ENCODE data around the gene GCN1.
"Not testable (repeated sequence)": the region's sequence is repeated elsewhere in the genome, so short reads cannot be mapped to it uniquely, and the experiment has no call there.

Gene GCN1

GRCh38 chr12:120207227-120207626 is 12.7 kb upstream of the GCN1 start:
- Histone ChIP-seq H3K4me1 (ENCODE audit: control insufficient read depth in 1 of 2, insufficient read depth in 2 of 2, low read length in 2 of 2) (no peaks in the 10 kb centered on the region), H3K27ac (ENCODE audit: low read length) (no peak overlapping the region), H3K9me3 (ENCODE audit: control insufficient read depth in 1 of 2, low read length in 2 of 2) (no peaks in the 10 kb centered on the region), H3K27me3 (ENCODE audit: low read depth, low read length) (no peaks in the 10 kb centered on the region), H3K36me3 (ENCODE audit: control insufficient read depth in 1 of 2, insufficient read depth in 2 of 2, low read length in 2 of 2) (peaks cover 16 to 34% of the 10 kb centered on the region in 2 donors), H3K4me3 (ENCODE audit: low read depth in 1 of 2, low read length in 2 of 2) (no peak overlapping the region)

GRCh38 chr12:120206781-120207180 is 12.3 kb upstream of the GCN1 start:
- peaks cover 12 to 29% of the 10 kb centered on the region in 2 donors for H3K36me3 ChIP-seq (ENCODE audit: control insufficient read depth in 1 of 2, insufficient read depth in 2 of 2, low read length in 2 of 2)
- H3K27ac ChIP-seq (ENCODE audit: low read length); H3K4me1 ChIP-seq (ENCODE audit: control insufficient read depth in 1 of 2, insufficient read depth in 2 of 2, low read length in 2 of 2); H3K9me3 ChIP-seq (ENCODE audit: control insufficient read depth in 1 of 2, low read length in 2 of 2); H3K27me3 ChIP-seq (ENCODE audit: low read depth, low read length); H3K4me3 ChIP-seq (ENCODE audit: low read depth in 1 of 2, low read length in 2 of 2): not testable (repeated sequence)

- H3K4me1 ChIP-seq (ENCODE audit: control insufficient read depth in 1 of 2, insufficient read depth in 2 of 2, low read length in 2 of 2): no peaks in the 10 kb centered on the region
- H3K36me3 ChIP-seq (ENCODE audit: control insufficient read depth in 1 of 2, insufficient read depth in 2 of 2, low read length in 2 of 2): peaks cover 6 to 24% of the 10 kb centered on the region in 2 donors
- no peak overlapping the region for H3K27ac ChIP-seq (ENCODE audit: low read length)
- H3K9me3 ChIP-seq (ENCODE audit: control insufficient read depth in 1 of 2, low read length in 2 of 2): no peaks in the 10 kb centered on the region
- no peak overlapping the region for H3K4me3 ChIP-seq (ENCODE audit: low read depth in 1 of 2, low read length in 2 of 2)
- no peaks in the 10 kb centered on the region for H3K27me3 ChIP-seq (ENCODE audit: low read depth, low read length)
Measured at GRCh38 chr12:120206228-120206627, 11.7 kb upstream of the GCN1 start.

- Histone ChIP-seq H3K4me3 (ENCODE audit: low read depth in 1 of 2, low read length in 2 of 2) (no peak overlapping the region), H3K27ac (ENCODE audit: low read length) (no peak overlapping the region), H3K9me3 (ENCODE audit: control insufficient read depth in 1 of 2, low read length in 2 of 2) (no peaks in the 10 kb centered on the region), H3K4me1 (ENCODE audit: control insufficient read depth in 1 of 2, insufficient read depth in 2 of 2, low read length in 2 of 2) (peaks cover 8 to 14% of the 10 kb centered on the region in 2 donors), H3K36me3 (ENCODE audit: control insufficient read depth in 1 of 2, insufficient read depth in 2 of 2, low read length in 2 of 2) (peaks cover 1 to 13% of the 10 kb centered on the region in 2 donors), H3K27me3 (ENCODE audit: low read depth, low read length) (no peaks in the 10 kb centered on the region)
Measured at GRCh38 chr12:120204171-120204570, 9.7 kb upstream of the GCN1 start.

GRCh38 chr12:120200364-120200800 is 5.9 kb upstream of the GCN1 start:
- H3K9me3 ChIP-seq (ENCODE audit: control insufficient read depth in 1 of 2, low read length in 2 of 2): no peaks in the 10 kb centered on the region
- no peaks in the 10 kb centered on the region for H3K27me3 ChIP-seq (ENCODE audit: low read depth, low read length)
- H3K4me3 ChIP-seq (ENCODE audit: low read depth in 1 of 2, low read length in 2 of 2): peak overlapping the region; percentile 97 to 99
- peaks cover 32 to 39% of the 10 kb centered on the region in 2 donors for H3K36me3 ChIP-seq (ENCODE audit: control insufficient read depth in 1 of 2, insufficient read depth in 2 of 2, low read length in 2 of 2)
- H3K4me1 ChIP-seq (ENCODE audit: control insufficient read depth in 1 of 2, insufficient read depth in 2 of 2, low read length in 2 of 2): peaks cover 8 to 29% of the 10 kb centered on the region in 2 donors
- H3K27ac ChIP-seq (ENCODE audit: low read length): peak overlapping the region; percentile 93

DNA sequence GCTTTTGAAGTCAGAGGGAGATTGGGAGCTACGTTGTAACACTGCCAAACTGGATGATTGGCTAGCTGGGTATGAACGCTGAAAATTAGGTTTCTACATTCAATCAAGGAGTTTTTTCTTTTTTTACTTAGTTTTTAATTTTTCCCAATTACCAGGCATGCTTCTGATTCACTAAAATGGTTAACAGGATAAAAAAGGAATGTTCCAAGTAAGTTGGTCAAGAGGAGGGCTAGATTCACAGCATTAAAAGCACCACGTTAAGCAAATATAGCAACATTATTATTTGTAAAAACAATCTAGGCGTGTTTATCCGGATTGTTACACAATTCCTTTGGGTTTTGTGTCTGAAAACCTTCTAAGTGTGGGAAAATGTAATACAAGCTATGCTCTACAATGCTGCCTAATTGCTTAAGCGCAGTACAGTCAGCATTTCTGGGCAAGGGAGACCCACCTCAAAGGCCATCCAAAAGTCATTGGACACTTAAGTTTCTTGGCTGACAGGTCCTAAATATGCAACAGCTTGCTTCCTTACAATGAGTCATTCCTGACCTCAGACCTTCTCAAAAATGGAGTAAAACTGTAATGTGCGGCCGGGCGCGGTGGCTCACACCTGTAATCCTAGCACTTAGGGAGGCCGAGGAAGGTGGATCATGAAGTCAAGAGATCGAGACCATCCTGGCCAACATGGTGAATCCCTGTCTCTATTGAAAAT is 5.2 kb upstream of the GCN1 start:
- H3K4me1 ChIP-seq (ENCODE audit: control insufficient read depth in 1 of 2, insufficient read depth in 2 of 2, low read length in 2 of 2): peaks cover 8 to 33% of the 10 kb centered on the region in 2 donors
- peak overlapping the region; percentile 97 to 99 for H3K4me3 ChIP-seq (ENCODE audit: low read depth in 1 of 2, low read length in 2 of 2)
- peaks cover 32 to 39% of the 10 kb centered on the region in 2 donors for H3K36me3 ChIP-seq (ENCODE audit: control insufficient read depth in 1 of 2, insufficient read depth in 2 of 2, low read length in 2 of 2)
- H3K27me3 ChIP-seq (ENCODE audit: low read depth, low read length): no peaks in the 10 kb centered on the region
- H3K9me3 ChIP-seq (ENCODE audit: control insufficient read depth in 1 of 2, low read length in 2 of 2): no peaks in the 10 kb centered on the region
- peak overlapping the region; percentile 93 for H3K27ac ChIP-seq (ENCODE audit: low read length)

GRCh38 chr12:120199025-120199424 is 4.5 kb upstream of the GCN1 start:
- H3K27ac ChIP-seq (ENCODE audit: low read length): peak overlapping the region; percentile 93
- H3K4me1 ChIP-seq (ENCODE audit: control insufficient read depth in 1 of 2, insufficient read depth in 2 of 2, low read length in 2 of 2): peaks cover 8 to 35% of the 10 kb centered on the region in 2 donors

GRCh38 chr12:120197542-120197887 is 3.0 kb upstream of the GCN1 start:
- Histone ChIP-seq H3K9me3 (ENCODE audit: control insufficient read depth in 1 of 2, low read length in 2 of 2) (no peaks in the 10 kb centered on the region), H3K27ac (ENCODE audit: low read length) (no peak overlapping the region), H3K4me3 (ENCODE audit: low read depth in 1 of 2, low read length in 2 of 2) (no peak overlapping the region), H3K36me3 (ENCODE audit: control insufficient read depth in 1 of 2, insufficient read depth in 2 of 2, low read length in 2 of 2) (peaks cover 32 to 39% of the 10 kb centered on the region in 2 donors), H3K27me3 (ENCODE audit: low read depth, low read length) (no peaks in the 10 kb centered on the region), H3K4me1 (ENCODE audit: control insufficient read depth in 1 of 2, insufficient read depth in 2 of 2, low read length in 2 of 2) (peaks cover 13 to 45% of the 10 kb centered on the region in 2 donors)

More at GRCh38 chr12:120199025-120199424, 4.5 kb upstream of the GCN1 start:
- Histone ChIP-seq H3K4me3 (ENCODE audit: low read depth in 1 of 2, low read length in 2 of 2) (peak overlapping the region; percentile 97 to 99), H3K27me3 (ENCODE audit: low read depth, low read length) (no peaks in the 10 kb centered on the region), H3K36me3 (ENCODE audit: control insufficient read depth in 1 of 2, insufficient read depth in 2 of 2, low read length in 2 of 2) (peaks cover 32 to 39% of the 10 kb centered on the region in 2 donors), H3K9me3 (ENCODE audit: control insufficient read depth in 1 of 2, low read length in 2 of 2) (no peaks in the 10 kb centered on the region)

- Histone ChIP-seq H3K36me3 (ENCODE audit: control insufficient read depth in 1 of 2, insufficient read depth in 2 of 2, low read length in 2 of 2) (peaks cover 32 to 39% of the 10 kb centered on the region in 2 donors), H3K4me1 (ENCODE audit: control insufficient read depth in 1 of 2, insufficient read depth in 2 of 2, low read length in 2 of 2) (peaks cover 13 to 45% of the 10 kb centered on the region in 2 donors)
- not testable (repeated sequence) for H3K9me3 ChIP-seq (ENCODE audit: control insufficient read depth in 1 of 2, low read length in 2 of 2); H3K27ac ChIP-seq (ENCODE audit: low read length); H3K4me3 ChIP-seq (ENCODE audit: low read depth in 1 of 2, low read length in 2 of 2); H3K27me3 ChIP-seq (ENCODE audit: low read depth, low read length)
Measured at GRCh38 chr12:120196817-120197541, 2.5 kb upstream of the GCN1 start.

DNA sequence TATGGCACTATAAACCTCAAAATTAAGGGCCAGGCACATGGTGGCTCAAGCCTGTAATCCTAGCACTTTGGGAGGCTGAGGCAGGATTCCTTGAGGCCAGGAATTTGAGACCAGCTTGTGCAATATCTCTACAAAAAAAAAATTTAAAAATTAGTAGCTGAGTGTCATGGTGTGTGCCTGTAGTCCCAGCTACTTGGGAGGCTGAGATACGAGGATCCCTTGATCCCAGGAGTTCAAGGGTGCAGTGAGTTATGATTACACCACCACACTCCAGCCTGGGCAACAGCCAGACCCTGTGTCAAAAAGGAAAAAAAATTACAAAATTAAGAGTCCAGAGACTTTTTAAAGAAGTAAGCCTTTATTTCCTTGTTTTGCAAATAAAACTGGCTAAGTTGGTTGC is 1.8 kb upstream of the GCN1 start:
- H3K9me3 ChIP-seq (ENCODE audit: control insufficient read depth in 1 of 2, low read length in 2 of 2): no peaks in the 10 kb centered on the region
- H3K4me1 ChIP-seq (ENCODE audit: control insufficient read depth in 1 of 2, insufficient read depth in 2 of 2, low read length in 2 of 2): peaks cover 13 to 45% of the 10 kb centered on the region in 2 donors
- H3K36me3 ChIP-seq (ENCODE audit: control insufficient read depth in 1 of 2, insufficient read depth in 2 of 2, low read length in 2 of 2): peaks cover 32 to 39% of the 10 kb centered on the region in 2 donors
- H3K4me3 ChIP-seq (ENCODE audit: low read depth in 1 of 2, low read length in 2 of 2): no peak overlapping the region
- no peak overlapping the region for H3K27ac ChIP-seq (ENCODE audit: low read length)
- no peaks in the 10 kb centered on the region for H3K27me3 ChIP-seq (ENCODE audit: low read depth, low read length)

DNA sequence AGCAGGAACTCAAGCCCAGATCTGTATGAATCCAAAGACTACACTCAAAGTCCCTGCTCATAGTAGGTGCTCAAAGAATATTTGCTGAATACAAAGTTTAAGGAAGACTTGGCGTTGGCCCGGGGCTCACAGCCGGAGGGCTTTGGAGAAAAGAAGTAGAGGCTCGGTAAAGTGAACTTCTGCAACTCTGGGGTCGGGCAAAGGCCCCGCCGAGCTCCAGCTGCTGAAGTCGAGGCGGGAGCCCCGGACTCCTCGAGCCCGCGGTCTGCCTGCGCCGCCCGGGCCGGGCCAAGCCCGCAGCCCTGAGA is 335 bp downstream of the GCN1 start:
- Histone ChIP-seq H3K36me3 (ENCODE audit: control insufficient read depth in 1 of 2, insufficient read depth in 2 of 2, low read length in 2 of 2) (peaks cover 38 to 45% of the 10 kb centered on the region in 2 donors), H3K4me1 (ENCODE audit: control insufficient read depth in 1 of 2, insufficient read depth in 2 of 2, low read length in 2 of 2) (peaks cover 5 to 31% of the 10 kb centered on the region in 2 donors), H3K27me3 (ENCODE audit: low read depth, low read length) (no peaks in the 10 kb centered on the region), H3K9me3 (ENCODE audit: control insufficient read depth in 1 of 2, low read length in 2 of 2) (no peaks in the 10 kb centered on the region), H3K4me3 (ENCODE audit: low read depth in 1 of 2, low read length in 2 of 2) (peak overlapping the region; percentile 91 to 99), H3K27ac (ENCODE audit: low read length) (peak overlapping the region; percentile 49)

Measured in muscle layer of duodenum (tissue), 2 donors.